GM12873 (cell line): ENCODE measurements around the gene SLITRK1.

Source experiments
- CTCF ChIP-seq: IDR thresholded peaks from 2 replicates; pipeline ENCODE4 v1.5.1; 2012; ENCODE audit warnings: low read depth, mild to moderate bottlenecking, moderate library complexity, low read length, control low read depth; ENCODE audit not compliant: insufficient read depth; ENCODE audit errors: missing control alignments

The SLITRK1 gene

GRCh38 chr13:83905641-83906040, 23.4 kb upstream of the SLITRK1 start:
- TF ChIP-seq CTCF: no peak

GRCh38 chr13:83895994-83896580, 13.8 kb upstream of the SLITRK1 start:
- no peak for TF ChIP-seq CTCF

- no peak for TF ChIP-seq CTCF
These were observed 8.1 kb upstream of the SLITRK1 start for GRCh38 chr13:83890358-83890757.

GRCh38 chr13:83884141-83884540, 1.9 kb upstream of the SLITRK1 start:
- no peak for TF ChIP-seq CTCF

GRCh38 chr13:83883061-83883523, 818 bp upstream of the SLITRK1 start:
- TF ChIP-seq CTCF: no peak

- no peak for TF ChIP-seq CTCF
These were observed 309 bp upstream of the SLITRK1 start for GRCh38 chr13:83882606-83882959.

- TF ChIP-seq CTCF: no peak
These were observed 1.1 kb downstream of the SLITRK1 start for GRCh38 chr13:83881140-83881684.
